Stimulated activated naive CD8-positive, alpha-beta T cell treated with anti-CD3 and anti-CD28 coated beads, Interleukin-15, Interleukin-2, amounts not matched to agents 100 U/mL and 50 U/mL, for 24 hours (primary cell): ENCODE measurements around the gene KMT2A.
"Not testable (repeated sequence)": the region's sequence is repeated elsewhere in the genome, so short reads cannot be mapped to it uniquely, and the experiment has no call there.

Experiments
- ATAC-seq: fragments of 150-1000 bp; cut with Tn5 transposase; one replicate; pipeline ENCODE4 v1.10.0; 2021
- DNase-seq: peaks from one replicate; pipeline ENCODE4 v3.0.0; 2021

Gene KMT2A

GRCh38 chr11:118434553-118435289, 1.6 kb upstream of the KMT2A start:
- ATAC-seq (no peak), DNase-seq (peak; percentile 59)

DNA sequence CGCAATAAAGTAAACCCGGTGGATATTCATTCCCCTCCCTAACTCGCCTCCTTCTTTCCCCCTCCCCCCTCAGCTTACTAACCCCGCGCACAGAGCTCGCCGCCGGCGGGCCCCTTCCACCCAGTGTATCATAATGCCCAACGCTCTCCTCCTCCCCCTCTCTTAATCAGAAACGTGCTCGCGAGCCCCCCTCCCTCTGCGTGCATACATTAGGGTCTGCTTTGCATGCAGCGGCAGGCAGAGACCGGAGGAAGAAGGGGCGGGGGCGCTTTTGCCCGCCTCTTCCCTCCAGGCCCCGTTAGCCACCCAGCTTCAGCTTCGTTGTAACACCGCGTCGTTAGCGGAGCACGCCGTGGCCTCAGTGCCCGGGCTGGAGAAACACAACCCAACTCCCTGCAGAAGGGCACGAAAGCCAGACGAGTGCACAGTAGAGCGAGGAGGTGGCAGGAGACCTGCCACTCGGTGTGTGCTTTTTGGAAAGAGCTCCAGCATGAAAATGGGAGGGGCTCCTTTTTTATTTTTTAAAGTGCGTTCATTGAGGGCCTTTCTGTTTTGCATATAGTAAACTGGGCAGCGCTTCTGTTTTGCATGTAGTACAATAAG, 901 bp upstream of the KMT2A start:
- peak; percentile 34 for ATAC-seq

GRCh38 chr11:118436639-118437207, 431 bp downstream of the KMT2A start:
- peak; percentile 17 for ATAC-seq

More for the DNA sequence above, 901 bp upstream of the KMT2A start:
- DNase-seq: peak; percentile 75

GRCh38 chr11:118437208-118438125, 1.2 kb downstream of the KMT2A start:
- ATAC-seq (peak; percentile 2), DNase-seq (peak; percentile 63)

More at GRCh38 chr11:118436639-118437207, 431 bp downstream of the KMT2A start:
- no peak for DNase-seq

DNA sequence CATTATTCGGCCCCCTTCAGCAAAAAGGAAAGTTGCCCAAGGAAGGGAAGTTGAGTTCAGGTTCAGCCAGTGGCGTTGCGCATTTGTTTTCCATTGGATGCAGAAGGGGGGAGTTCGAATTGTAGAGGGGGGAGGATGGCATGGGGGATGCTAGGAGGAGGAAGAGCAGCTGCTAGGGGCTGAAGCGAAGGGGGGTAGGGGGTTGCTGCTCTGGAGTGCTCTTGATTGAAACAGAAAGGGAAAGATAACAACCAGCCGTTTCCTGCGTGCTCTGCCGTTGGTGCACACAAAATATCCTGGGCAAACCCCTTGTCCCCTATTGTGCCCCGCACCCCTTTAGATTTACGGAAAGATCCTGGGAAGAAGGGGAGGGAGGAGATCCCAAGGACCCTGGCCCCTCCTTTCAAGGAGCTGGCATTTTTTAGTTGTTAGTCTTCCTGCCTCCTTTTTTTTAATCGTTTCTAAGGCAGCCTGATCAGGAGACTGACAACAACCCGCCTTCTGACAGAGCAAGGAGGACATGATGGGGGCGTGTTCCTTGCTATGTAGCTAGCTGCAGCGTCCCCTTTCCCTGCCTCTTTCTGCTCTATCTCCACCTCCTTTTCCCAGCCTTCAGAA, 2.1 kb downstream of the KMT2A start:
- ATAC-seq (no peak), DNase-seq (peak; percentile 45)

DNA sequence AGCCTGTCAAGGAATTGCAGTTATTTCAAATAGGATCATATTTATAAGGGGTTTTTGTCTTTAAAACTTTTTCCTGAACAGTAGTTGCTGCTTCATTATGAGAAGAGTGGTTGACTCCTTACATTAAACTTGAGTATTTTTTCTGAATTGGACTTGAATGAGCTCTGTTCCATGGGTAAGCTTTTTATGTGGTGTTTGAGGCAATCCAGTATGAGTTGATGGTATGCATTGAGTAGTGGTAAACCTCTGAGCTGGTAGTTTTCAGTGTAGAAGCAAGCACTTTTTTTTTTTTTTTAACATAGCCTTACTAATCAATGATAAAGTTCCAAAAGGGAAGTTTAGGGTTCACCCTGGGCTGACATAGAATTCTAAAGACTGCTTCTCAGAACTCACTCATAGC, 3.4 kb downstream of the KMT2A start:
- ATAC-seq: no peak
- DNase-seq: no peak

DNA sequence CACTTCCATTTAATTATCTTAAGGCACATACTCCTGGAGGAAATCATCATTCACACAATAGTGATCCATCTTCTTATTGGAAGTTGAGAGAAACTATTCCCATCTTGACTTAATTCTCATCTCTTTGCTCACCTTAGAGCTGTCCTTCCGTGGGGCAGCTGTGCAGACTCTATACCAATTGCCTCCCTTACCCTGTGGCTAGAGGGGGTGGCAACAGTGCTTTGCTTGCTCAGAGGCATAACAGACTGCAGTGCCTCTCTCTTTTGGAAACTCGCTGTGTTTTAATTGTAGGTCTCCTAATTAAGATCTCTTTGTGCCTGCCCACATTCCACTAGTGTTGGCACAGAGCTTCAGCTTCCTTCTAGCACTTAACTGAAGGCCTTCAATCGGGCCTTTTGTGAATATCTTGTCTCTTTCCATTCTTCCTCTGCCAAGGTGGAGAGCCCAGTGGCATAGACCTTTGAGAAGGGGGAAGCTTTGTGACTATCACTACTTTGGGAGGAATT, 5.5 kb downstream of the KMT2A start:
- ATAC-seq (no peak), DNase-seq (peak; percentile 11)

DNA sequence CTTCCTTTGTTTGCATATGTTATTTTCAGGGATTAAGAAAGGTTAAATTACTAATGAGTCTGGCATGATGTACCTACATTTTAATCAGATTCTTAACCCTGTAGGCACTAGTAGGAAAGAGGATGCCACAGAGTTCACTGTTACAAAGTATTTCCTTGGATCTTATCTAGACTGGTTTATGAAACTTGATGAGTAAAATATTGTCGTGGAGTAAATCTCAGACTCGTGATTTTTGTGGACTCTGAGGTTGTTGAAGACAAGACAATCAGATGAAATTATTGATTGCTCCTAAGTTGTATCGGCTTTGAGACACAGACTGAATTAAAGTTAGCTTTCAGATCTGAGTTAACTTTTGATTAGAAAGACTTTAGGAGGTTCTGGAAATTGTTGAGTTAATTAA, 6.0 kb downstream of the KMT2A start:
- no peak for ATAC-seq

DNA sequence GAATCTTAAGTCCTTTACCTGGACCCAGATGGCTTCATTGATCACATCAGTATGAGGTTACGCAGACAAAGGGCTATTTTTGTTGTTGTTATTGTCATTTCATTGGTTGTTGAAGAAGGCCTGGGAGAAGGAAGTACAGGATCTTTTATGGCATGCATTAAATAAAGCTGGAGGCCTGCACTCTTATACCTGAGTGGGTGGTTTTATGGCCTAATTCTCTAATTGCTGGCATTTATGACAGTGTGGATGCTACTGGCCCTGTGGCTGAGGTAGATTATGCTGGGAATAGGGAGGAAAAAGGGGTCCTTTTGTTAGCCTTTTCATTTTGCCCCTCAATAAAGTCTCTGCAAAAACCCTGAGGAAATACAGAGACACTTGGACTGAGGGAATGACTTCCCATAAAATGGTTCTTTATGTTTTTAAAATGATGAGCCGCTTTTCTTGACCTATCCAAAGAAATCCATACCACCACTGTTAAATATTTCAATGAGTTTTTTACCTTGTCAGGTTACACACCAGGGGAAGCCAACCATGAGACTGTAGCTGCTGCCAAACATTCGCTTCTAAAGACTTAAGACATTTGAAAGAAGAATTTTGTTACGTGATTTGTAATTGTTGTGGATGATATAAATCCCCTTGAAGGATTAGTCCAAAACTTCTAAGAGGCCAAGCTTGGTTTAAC, 6.8 kb downstream of the KMT2A start:
- no peak for DNase-seq
- no peak for ATAC-seq

More for the DNA sequence above, 6.0 kb downstream of the KMT2A start:
- DNase-seq: no peak

- no peak for DNase-seq
- ATAC-seq: peak; percentile 70
These were observed 7.4 kb downstream of the KMT2A start for GRCh38 chr11:118443590-118444218.

DNA sequence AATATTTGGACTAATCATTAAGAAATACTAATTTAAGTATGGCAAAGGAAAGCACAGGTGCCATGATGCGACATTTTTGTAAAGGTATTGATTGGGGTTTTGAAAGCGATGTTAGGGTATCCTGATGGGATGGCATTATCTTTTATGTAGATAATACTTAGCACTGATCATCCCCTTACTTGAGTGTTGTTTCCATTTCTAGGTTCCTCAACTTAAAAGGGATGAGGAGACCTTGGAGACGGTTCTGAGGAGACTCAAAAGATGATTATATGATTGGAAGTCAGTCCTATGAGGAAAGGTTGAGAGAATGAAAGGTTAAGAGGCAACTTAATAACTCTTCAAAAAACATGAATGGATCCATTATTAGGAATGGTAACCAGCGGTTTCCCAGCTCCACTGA, 11.1 kb downstream of the KMT2A start:
- no peak for DNase-seq
- no peak for ATAC-seq

- ATAC-seq: peak; percentile 82
- no peak for DNase-seq
These were observed 12.0 kb downstream of the KMT2A start for GRCh38 chr11:118448294-118448693.

DNA sequence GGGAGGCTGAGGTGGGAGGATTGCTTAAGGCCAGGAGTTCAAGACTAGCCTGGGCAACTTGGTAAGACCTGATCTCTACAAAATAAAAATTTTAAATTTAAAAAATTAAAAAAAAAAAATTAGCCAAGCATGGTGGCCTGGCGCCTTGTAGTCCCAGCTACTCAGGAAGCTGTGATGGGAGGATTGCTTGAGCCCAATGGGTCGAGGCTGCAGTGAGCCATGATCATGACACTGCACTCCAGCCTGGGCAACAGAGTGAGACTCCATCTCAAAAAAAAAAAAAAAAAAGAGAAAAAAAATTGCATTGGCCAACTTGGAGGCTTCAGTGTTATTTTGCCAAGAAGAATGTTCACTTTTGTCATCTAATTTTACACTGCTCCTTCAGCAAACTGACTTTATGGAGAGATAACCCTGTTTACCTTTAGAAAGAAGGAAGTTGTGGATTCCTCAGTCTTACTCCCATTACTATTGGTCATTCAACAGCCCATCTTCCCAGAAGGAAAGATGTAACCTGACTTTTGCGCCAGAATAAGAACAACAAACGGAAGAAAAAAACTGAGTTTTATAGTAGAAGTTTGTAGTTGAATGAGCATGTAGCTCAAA, 13.1 kb downstream of the KMT2A start:
- DNase-seq (no peak), ATAC-seq (no peak)

DNA sequence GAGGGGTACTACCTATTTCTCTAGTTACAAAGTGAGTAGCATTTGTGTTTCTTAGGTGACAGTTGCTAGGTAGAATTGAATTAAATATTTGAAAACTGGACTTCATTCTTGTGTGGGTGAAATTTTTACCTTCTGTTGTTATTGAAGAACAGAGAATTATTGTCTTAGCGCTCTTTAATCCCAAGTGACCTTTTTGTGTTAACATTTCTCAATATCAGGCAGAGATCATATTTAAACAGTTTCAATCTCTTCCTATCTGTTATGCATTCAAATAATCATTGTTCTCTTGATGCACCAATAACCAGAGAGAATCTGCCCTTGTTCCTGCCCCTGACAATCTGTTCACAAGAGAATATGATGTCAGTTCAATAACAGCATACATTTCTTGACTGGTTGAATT, 14.2 kb downstream of the KMT2A start:
- DNase-seq (no peak), ATAC-seq (no peak)

DNA sequence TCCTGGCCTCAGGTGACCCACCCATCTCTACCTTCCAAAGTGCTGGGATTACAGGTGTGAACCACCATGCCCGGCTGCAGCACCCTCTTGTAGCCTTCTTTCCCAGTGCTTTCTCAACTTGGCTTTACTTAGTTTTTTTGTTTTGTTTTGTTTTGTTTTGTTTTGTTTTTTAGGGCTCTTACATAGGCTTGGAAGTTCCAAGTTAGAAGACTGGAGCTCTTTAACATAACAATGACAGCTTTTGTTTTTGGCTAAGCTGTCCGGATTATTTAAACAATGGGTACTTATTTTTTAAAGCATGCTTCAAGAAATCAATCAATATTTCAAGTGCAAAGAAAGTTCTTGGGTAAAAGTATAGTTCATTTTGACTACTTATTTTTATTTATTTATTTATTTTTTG, 25.9 kb downstream of the KMT2A start:
- DNase-seq (no peak), ATAC-seq (no peak)

GRCh38 chr11:118468968-118469367, 32.7 kb downstream of the KMT2A start:
- not testable (repeated sequence) for ATAC-seq, DNase-seq

GRCh38 chr11:118471030-118471429, 34.7 kb downstream of the KMT2A start:
- ATAC-seq: no peak
- DNase-seq: no peak

DNA sequence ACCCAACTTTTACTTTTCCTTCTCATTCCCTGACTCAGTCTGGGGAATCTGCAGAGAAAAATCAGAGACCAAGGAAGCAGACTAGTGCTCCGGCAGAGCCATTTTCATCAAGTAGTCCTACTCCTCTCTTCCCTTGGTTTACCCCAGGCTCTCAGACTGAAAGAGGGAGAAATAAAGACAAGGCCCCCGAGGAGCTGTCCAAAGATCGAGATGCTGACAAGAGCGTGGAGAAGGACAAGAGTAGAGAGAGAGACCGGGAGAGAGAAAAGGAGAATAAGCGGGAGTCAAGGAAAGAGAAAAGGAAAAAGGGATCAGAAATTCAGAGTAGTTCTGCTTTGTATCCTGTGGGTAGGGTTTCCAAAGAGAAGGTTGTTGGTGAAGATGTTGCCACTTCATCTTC, 37.2 kb downstream of the KMT2A start:
- ATAC-seq (no peak), DNase-seq (no peak)

GRCh38 chr11:118476676-118477075, 40.4 kb downstream of the KMT2A start:
- no peak for DNase-seq

DNA sequence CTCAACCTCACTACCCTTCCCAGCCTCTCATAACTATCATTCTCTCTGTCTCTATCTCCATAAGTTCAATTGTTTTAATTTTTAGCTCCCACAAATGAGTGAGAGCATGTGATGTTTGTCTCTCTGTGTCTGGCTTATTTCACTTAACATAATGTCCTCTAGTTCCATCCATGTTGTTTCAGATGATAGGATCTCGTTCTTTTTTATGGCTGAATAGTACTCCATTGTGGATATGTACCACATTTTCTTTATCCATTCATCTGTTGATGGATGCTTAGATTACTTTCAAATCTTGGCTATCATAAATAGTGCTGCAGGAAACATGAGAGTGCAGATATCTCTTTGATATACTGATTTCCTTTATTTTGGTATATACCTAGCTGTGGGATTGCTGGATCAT, 44.9 kb downstream of the KMT2A start:
- not testable (repeated sequence) for ATAC-seq, DNase-seq

More at GRCh38 chr11:118476676-118477075, 40.4 kb downstream of the KMT2A start:
- no peak for ATAC-seq
